IPS-18c (cell line): ENCODE results near the gene SLMAP.

ENCODE experiments used
- H3K4me3 ChIP-seq: 2 replicates; pipeline ENCODE4 v1.7.0; 2013; ENCODE audit warnings: low read depth, mild to moderate bottlenecking, low read length, moderate library complexity; ENCODE audit not compliant: insufficient read depth
- H3K9me3 ChIP-seq: one replicate; pipeline ENCODE4 v1.6.1; 2013; ENCODE audit warnings: mild to moderate bottlenecking, low read length, moderate library complexity; ENCODE audit not compliant: control insufficient read depth, insufficient read depth

Gene SLMAP

GRCh38 chr3:57933602-57934001 is 177.5 kb downstream of the SLMAP start:
- no peaks in the 10 kb centered on the region for H3K9me3 ChIP-seq

GRCh38 chr3:57934373-57934772 is 178.3 kb downstream of the SLMAP start:
- H3K4me3 ChIP-seq = no peak overlapping the region

More at GRCh38 chr3:57933602-57934001, 177.5 kb downstream of the SLMAP start:
- H3K4me3 ChIP-seq = no peak overlapping the region

GRCh38 chr3:57935539-57935938 is 179.4 kb downstream of the SLMAP start:
- Histone ChIP-seq H3K4me3 (no peak overlapping the region), H3K9me3 (no peaks in the 10 kb centered on the region)

More at GRCh38 chr3:57934373-57934772, 178.3 kb downstream of the SLMAP start:
- no peaks in the 10 kb centered on the region for H3K9me3 ChIP-seq

DNA sequence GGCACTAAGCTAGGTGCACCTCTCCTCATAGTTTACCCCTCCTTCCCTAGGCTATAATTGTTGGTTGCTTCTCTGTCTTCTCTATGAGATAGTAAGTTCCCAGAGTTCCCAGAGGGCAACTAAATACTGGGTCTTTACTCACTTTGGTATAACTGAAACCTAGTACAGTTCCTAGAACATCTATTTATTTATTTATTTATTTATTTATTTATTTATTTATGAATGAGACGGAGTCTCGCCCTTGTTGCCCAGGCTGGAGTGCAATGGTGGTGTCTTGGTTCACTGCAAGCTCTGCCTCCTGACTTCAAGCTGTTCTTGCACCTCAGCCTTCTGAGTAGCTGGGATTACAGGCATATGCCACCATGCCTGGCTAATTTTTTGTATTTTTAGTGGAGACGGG is 181.0 kb downstream of the SLMAP start:
- H3K4me3 ChIP-seq = no peak overlapping the region
- H3K9me3 ChIP-seq = no peaks in the 10 kb centered on the region

GRCh38 chr3:57939775-57940174 is 183.7 kb downstream of the SLMAP start:
- Histone ChIP-seq H3K9me3 (no peaks in the 10 kb centered on the region), H3K4me3 (no peak overlapping the region)

DNA sequence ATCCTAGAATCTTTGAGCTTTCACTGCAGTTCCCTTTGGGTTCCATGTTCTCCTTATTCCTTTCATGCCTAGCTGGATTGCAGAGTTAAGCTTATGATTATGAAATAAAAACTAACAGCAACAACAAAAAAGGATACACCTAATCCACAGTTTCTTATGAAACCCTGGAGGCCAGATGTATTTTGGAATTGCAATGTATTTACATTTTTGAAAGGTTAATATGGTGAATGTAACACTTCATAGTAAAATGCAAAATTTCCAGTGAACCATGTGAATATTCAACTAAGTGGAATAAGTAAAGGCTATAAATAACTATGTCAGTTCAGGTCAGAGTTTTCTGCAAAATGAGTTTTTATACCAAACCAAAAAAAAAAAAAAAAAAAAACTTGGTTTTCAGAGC is 186.3 kb downstream of the SLMAP start:
- H3K4me3 ChIP-seq = no peak overlapping the region
- no peaks in the 10 kb centered on the region for H3K9me3 ChIP-seq

DNA sequence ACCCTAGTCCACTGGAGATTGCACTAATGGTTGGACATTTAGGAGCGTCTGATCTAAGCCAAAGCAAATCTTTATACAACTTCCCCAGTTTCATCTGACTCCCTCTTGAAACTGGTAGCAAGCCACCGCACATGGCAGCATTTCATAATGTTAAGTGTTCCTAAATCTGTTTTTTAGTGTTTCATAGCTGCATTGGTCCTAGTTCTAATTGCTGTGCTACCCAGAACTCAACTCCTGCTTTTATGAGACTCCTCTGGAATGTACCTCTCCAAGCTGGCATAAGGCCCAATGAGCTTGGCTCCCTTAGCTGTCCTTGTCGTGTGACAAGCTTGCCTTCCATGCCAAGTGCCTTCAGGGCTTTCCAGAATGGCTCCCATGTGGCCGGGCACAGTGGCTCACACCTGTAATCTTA is 186.8 kb downstream of the SLMAP start:
- H3K4me3 ChIP-seq = no peak overlapping the region

DNA sequence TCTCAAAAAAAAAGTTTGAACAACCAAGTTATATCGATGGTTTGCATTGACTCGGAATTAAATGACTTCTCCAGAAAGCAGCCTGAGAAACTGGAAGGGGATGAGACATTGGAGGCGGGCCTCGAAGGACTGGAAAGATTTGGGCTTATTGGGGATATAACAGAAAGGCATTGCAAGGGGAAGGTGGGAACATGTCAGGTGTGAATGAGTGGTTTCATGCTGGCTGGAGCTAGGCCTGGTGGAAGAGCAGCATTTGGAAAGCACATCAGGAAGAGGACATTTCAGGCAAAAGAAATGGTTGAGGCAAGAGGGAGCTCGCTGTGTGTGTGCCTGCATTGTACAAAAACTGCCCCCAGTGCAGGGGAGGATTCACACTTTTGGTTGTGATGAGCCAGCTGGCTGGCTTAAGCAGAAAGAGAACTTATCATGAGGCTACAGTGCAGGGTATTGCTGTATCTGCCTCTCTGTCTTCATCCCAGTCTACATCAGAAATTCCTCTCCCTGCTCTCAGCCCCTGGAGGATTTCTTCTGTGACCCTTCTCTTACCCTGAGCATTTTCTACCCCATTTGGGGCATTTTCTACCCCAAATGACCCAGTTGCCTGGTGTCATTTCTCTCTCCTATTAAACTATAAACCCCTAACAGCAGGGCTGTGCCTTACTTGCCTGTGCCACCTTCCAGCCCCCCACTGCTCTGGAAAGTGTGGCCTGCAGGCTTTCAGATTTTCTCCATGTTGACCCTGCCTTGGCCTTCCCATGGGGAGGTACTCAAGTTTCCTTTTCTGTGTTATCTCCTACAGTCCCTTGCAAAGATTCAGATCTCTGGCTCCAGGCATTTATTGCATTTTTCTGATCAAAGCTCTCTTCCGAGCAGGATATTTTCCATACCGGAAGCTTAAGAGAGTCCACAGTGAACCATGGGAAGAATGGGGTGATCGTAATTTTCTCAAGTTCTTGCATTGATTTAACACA is 187.7 kb downstream of the SLMAP start:
- Histone ChIP-seq H3K9me3 (no peaks in the 10 kb centered on the region), H3K4me3 (no peak overlapping the region)

More for the DNA sequence above, 186.8 kb downstream of the SLMAP start:
- no peaks in the 10 kb centered on the region for H3K9me3 ChIP-seq

GRCh38 chr3:57946970-57947381 is 190.9 kb downstream of the SLMAP start:
- no peak overlapping the region for H3K4me3 ChIP-seq
- no peaks in the 10 kb centered on the region for H3K9me3 ChIP-seq

GRCh38 chr3:57948080-57948671 is 192.1 kb downstream of the SLMAP start:
- H3K4me3 ChIP-seq = no peak overlapping the region
- no peaks in the 10 kb centered on the region for H3K9me3 ChIP-seq

DNA sequence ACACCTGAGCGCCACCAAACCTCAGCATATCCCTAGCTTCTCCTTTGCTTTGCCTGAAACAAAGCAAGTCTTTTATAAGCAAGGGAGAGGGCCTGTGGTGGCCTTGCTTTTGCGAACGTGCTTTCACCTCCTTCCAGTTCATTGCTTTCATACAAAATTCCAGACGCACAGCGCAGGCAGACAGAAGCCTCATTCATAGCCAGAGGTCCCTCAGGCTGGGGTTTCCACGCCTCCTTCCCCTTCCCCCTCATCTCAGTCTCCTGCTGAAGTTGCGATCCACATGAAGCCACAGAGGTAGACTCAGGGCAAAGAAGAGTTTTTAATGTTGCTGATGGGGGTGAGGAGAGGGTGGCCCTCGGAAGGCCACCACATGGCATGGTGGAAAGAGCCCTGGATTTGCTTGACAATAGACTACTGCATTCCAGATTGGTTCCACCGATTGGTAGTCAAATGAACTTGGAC is 192.7 kb downstream of the SLMAP start:
- Histone ChIP-seq H3K4me3 (no peak overlapping the region), H3K9me3 (no peaks in the 10 kb centered on the region)

DNA sequence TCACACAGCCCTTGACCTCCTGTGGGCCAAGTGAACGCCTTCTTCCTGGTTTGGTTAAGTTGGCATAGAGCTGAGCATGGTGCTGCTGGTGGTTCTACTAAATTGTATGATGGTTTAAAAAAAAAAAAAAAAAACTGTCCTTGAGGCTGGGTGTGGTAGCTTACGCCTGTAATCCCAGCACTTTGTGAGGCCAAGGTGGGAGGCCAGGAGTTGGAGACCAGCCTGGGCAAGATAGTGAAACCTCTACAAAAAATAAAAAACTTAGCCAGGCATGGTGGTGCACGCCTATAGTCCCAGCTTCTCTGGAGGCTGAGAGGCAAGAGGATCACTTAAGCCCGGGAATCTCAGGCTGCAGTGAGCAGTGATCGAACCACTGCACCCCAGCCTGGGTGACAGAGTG is 193.2 kb downstream of the SLMAP start:
- H3K9me3 ChIP-seq = no peaks in the 10 kb centered on the region
- H3K4me3 ChIP-seq = no peak overlapping the region

DNA sequence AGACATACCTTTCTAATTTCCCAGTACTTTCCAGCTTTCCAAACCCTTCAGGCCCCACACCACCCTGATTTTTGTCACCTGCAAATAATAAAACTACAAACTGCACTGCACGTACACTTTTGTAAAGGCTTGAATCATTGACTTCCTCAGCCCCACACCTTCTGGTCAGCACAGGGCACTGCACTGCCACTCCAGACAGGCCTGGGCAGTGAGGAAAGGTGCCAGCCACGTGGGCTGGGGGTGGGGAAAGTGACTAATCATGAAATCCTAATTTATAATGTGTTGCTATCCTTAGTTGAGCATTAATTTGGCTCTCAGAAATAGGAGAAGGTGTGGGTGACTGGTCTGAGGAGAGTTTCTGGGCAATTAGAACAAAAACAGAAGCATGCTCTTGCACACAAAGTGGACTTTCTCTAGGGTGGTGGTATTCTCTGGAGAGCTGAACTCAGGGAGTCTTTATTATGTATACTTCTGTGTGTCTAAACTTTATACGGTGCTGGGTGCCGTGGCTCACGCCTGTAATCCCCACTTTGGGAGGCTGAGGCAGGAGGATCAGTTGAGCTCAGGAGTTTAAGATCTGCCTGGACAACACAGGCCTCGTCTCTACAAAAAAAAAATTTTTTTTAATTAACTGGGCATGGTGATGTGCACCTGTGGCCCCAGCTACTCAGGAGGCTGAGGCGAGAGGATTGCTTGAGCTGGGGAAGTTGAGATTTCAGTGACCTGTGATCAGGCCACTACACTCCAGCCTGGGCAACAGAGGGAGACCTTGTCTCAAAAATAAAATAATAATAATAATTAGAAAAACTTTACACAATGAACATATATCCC is 193.9 kb downstream of the SLMAP start:
- no peaks in the 10 kb centered on the region for H3K9me3 ChIP-seq
- no peak overlapping the region for H3K4me3 ChIP-seq

DNA sequence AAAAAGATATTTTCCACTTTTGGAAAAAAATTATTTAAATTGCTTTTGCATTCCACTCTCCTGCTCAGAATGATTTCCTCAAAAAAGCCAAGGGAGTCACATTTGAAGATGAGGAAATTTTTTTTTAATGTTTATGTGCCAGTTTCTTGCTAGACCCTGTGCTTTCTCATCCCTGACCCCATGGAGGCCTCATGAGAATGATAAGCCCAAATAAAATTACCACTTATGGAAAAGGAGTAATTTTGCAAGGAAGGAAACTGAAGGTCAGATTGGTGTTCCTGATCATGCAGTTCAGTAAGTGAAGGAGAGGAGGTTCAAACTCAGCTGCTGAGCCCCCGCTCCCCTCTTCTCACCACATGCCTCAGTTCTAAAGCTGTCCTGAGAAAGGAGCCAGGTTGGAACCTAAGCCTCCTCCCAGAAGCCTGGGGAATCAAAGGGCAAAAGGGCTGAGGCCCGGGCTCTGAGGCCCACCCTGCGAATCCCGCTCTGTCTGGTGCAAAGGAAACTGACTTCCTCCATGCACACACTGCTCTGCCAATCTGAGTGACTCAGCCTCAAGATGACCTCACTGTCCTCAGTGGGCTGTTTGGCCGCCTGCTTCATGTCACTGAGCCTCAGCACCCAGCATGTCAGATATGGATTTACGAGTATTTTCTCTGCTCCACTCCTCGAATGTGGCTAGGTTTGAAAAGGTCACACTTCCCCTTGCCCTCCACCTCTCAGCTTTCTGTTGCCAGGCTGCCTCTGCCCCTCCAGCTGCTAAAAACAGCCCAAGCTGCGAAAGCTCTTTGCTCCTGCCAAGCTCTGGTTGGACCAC is 195.2 kb downstream of the SLMAP start:
- Histone ChIP-seq H3K4me3 (no peak overlapping the region), H3K9me3 (no peaks in the 10 kb centered on the region)

GRCh38 chr3:57952208-57952631 is 196.1 kb downstream of the SLMAP start:
- H3K9me3 ChIP-seq = no peaks in the 10 kb centered on the region
- no peak overlapping the region for H3K4me3 ChIP-seq

- H3K4me3 ChIP-seq = no peak overlapping the region
- H3K9me3 ChIP-seq = no peaks in the 10 kb centered on the region
These were observed 196.5 kb downstream of the SLMAP start for GRCh38 chr3:57952651-57953050.

DNA sequence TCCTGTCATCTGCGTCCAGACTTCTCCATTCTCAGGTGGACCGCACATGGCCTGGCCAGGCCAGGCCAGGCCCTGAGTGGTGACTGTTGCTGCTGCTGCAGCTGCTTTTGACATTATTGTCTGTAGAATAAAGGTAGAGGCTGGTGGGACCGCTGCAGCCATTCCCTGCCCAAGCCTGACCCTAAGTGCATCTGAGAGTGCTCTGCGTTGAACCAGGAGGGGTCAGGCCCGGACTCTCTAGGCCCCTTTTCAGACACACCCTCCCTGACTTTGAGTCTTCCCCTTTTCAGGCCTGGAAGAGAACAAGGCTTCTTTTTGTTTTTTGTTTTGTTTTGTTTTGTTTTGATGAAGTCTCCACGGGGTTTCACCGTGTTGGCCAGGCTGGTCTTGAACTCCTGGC is 197.5 kb downstream of the SLMAP start:
- Histone ChIP-seq H3K9me3 (no peaks in the 10 kb centered on the region), H3K4me3 (no peak overlapping the region)
